Measurements from ENCODE around the gene CEP170.

- TF ChIP-seq CTCF (IDR thresholded peaks at IDR 0.05): no peak
- no peak for TF ChIP-seq POLR2AphosphoS5 (IDR thresholded peaks at IDR 0.05; ENCODE audit: insufficient read depth in 1 of 2, low read depth in 1 of 2)
- no peak for TF ChIP-seq POLR2A (IDR thresholded peaks at IDR 0.05)
Observed at GRCh38 chr1:243281672-243282071, 26.6 kb upstream of the CEP170 start.
